Activated CD8-positive, alpha-beta memory T cell treated with anti-CD3 and anti-CD28 coated beads for 36 hours (primary cell): ENCODE measurements around the gene TMEM164. TPM values are rescaled to one million over a fixed set of nuclear protein-coding genes. Genes with fewer than 3 reads are reported as not detected.
"Not testable (repeated sequence)": the region's sequence is repeated elsewhere in the genome, so short reads cannot be mapped to it uniquely, and the experiment has no call there.

Experiments used
- CTCF ChIA-PET: fragments of 350-600 bp; sonication (Branson Sonifier 250); formaldehyde crosslinking; loops from one replicate; lab custom pipeline; 2021; ENCODE audit warnings: antibody characterized with exemption; lab: Charles Lee
- POLR2A ChIA-PET: fragments of 350-600 bp; sonication (Branson Sonifier 250); formaldehyde crosslinking; loops from one replicate; lab custom pipeline; 2021; ENCODE audit warnings: antibody characterized with exemption; lab: Charles Lee
- total RNA-seq, 2 experiments: library from RNA; stranded (reverse); gene quantifications; one replicate each; pipeline ENCODE4 v1.2.3, GENCODE V29; 2021

The TMEM164 gene
- 10 to 100 TPM; 11.0 to 13.5 TPM for total RNA-seq

- ChIA-PET POLR2A (no interaction called here), CTCF (interaction anchor here (0.6 to 1.9 kb wide), 2 partner anchors 49 to 144 kb away, joined by 3 to 6 read pairs; no protein-coding TSS in a partner anchor)
Observed at GRCh38 chrX:110002300-110003166, at the start of gene TMEM164. TSS of gene TMEM164 (plus strand) at chrX:110003114. CDS start at chrX:110003775, 661 bp downstream.

DNA sequence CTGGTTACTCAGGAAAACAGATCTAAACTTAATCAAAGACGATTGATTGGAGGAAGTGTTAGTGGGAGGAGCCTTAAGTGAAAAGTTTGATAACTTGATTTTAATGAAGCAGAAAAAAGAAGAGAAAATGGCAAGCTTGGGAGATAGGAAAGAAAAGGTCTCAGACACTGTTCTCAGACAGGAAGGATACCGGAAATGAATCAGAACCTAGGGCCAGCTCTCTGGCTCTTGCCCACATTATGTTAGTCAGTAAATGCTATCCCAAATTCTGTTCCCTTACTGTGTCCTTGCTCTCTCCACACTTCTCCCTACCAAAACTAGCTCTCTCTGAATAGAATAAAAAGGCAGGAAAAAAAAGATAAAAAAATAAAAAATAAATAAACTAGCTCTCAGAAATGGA is 48.6 kb upstream of the TMEM164 start:
- CTCF ChIA-PET = no interaction called here
- POLR2A ChIA-PET = no interaction called here

DNA sequence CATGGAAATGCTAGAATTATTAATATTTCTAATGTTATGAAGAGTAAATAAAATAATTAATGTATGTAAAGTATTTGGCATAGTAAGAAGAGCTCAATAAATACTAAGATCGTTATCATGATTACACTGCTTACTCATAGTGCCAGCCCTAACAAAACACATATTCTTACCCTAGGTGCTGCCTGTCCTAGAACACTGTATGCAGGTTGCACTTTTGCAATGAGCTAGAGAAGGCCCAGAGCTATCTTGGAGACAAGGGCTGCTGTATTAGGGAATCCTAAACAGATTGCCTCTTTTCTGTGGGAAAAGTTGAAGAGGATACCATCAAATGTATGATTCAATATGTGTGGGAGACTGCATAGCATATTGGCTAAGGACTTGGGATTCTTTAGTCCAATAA is 48.0 kb upstream of the TMEM164 start:
- ChIA-PET CTCF (no interaction called here), POLR2A (no interaction called here)

- CTCF ChIA-PET = interaction anchor here (0.6 kb wide), 1 partner anchor 335 kb away, joined by 3 read pairs; no protein-coding TSS in a partner anchor
- POLR2A ChIA-PET = no interaction called here
Observed at GRCh38 chrX:109958266-109958665, 44.6 kb upstream of the TMEM164 start.

GRCh38 chrX:109959356-109959871 is 43.5 kb upstream of the TMEM164 start:
- POLR2A ChIA-PET = no interaction called here
- CTCF ChIA-PET = no interaction called here

DNA sequence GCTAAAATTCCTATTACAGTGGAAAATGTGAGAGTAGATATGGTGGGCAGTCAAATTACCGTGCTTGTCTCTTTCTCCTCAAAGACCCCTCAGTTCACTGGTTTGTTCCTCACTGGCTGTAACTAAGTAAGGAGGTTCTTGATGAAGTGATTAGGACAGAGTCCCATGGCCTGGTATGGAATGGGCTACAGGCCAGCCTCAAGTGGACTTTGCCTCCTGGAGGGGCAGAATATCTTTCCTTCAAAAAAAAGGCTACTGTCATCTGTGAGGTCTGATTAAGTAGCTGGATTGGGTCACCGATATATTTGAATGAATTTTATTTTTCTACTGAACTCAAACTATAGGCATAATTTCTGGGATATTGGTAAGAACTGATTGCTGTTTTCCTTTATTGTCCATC is 38.5 kb upstream of the TMEM164 start:
- POLR2A ChIA-PET = no interaction called here
- CTCF ChIA-PET = no interaction called here

DNA sequence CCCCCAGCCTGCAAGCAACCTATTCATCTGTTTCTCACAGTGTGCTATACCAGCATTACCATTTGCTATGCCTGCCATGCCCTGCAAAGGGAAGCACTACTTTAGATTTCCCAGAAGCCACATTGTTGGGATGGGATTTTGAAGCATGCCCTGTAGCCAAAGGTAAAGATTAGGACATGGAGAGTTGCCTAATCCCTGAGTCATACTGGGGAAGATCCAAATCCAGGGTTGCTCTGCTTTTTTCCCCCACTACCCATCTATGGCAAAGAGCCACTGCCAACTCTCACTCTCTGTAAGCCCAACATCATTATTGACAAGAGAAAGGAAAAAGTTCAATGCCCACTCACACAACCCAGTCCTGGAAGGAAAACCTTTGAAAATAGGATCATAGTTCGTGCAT is 36.7 kb upstream of the TMEM164 start:
- ChIA-PET POLR2A (no interaction called here), CTCF (no interaction called here)

- POLR2A ChIA-PET = no interaction called here
- CTCF ChIA-PET = no interaction called here
Observed at GRCh38 chrX:109967156-109967555, 35.8 kb upstream of the TMEM164 start.

GRCh38 chrX:109970841-109971240 is 32.1 kb upstream of the TMEM164 start:
- CTCF ChIA-PET = not testable (repeated sequence)

DNA sequence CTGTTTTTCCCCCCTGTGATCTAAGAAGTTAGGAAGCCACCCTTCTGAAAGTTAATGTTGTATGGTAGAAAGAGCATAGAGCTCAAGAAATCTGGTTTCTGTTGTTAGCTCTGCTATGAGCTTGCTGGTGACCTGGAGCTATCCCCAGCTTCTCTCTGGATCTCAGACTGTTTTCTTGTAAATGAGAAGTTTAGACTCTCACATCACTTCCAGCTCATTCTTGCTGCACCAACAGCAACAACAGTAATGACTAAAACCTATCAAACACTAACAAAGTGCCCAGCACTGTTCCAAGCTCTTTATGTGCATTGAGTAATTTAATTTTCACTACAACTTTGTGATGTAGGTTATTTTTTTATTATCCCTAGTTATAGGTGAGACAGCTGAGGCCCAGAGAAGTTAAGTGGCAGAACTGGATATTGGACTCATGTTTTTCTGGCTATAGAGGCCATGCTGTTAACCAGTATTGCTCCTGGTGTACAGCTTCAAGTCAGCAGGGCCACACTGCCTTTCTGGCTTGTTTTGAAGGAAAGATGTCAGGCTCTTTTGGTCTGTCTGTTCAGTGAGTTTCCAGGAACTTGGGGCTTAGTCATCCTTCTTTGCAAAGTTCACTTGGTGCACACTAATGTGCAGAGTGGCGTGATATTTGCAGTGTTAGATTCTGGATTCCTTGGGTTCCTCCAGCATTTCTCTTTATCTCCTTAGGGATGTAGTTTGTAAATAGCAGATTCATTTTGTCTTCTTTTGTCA is 27.8 kb upstream of the TMEM164 start:
- ChIA-PET POLR2A (no interaction called here), CTCF (no interaction called here)

More at GRCh38 chrX:109970841-109971240, 32.1 kb upstream of the TMEM164 start:
- POLR2A ChIA-PET = not testable (repeated sequence)

- POLR2A ChIA-PET, CTCF ChIA-PET: not testable (repeated sequence)
Observed at GRCh38 chrX:109985210-109985609, 17.7 kb upstream of the TMEM164 start.

GRCh38 chrX:109987884-109988283 is 15.0 kb upstream of the TMEM164 start:
- ChIA-PET CTCF (no interaction called here), POLR2A (no interaction called here)

DNA sequence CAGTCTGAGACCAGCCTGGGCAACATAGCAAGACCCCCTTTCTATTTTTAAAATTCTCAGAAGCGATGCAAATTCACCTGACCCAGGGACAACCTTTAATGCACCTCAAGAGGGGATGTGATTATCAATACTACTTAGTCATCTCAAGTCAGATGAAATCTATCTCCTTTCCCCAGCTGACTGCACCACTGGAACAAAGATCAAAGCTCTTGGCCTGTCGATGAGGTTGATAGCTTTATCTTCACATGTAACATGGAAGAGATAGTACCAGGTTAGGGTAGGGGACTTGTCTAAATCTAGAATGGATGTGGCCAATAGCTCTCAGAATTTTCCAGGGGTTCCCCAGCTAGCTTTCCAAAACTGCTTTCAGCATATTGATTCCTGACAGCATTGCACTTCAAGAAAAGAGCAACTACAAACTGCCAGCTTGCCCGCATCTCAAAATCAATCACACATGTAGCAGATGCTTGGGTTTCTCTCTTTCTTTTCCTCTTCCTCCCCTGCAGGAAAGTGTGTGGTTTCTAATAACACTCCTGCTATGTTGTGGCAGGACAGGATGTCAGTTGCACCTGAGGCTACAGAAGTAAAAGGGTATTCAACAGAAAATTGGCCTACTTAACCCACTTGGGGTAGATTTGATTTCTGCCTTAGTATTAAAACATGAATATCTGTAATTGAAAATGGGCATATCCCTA is 12.2 kb upstream of the TMEM164 start:
- CTCF ChIA-PET = no interaction called here
- POLR2A ChIA-PET = no interaction called here

DNA sequence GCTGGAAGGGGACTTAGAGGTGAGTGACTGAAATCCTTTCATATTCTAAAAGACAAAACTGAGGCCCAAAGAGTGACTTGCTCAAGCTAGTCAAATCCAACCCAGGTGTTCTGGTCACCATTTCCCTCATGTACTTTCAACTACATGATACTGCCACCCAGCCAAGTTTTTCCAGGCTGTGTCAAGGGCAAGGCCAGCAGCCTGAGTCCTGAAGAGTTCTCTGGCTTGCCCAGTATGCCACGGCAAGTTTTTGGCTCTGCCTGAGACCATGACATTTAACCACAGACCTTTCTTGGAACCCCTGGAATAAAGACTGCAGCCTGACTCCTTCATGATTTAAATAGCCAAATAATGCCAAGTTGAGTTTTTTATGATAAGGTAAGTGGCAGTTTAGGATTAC is 10.7 kb upstream of the TMEM164 start:
- ChIA-PET CTCF (no interaction called here), POLR2A (no interaction called here)

GRCh38 chrX:109995155-109995554 is 7.8 kb upstream of the TMEM164 start:
- ChIA-PET POLR2A (no interaction called here), CTCF (no interaction called here)

DNA sequence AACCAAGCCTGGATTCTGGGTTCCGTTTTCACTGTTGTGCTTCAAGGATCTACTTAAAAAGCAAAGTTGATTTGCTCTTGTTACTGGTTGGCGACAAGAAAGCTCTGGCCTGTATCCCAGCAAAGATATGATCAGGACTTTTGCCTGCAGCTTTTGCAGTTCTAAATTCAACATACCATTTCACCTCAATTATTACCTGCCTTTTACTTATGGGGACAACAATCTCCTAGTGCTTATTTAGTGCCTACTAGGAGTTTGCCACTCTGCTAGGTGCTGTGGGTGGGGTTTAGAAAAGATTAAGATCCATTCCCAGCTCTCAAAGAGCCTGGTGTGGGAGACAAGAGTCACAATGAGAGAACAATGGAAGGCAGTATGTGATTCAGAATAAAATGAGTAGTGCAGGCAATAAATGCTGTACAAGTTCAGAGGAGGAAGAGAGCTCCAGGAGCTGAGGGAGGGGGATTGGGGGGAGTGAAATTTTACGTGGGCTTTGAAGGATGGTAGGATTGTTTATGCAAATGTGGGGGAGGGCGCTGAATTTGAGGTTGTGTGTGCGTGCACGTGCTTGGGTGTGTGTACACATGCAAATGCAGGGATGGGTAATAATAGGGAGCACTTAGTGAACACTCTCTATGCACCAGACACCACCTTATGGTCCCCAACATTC is 5.0 kb upstream of the TMEM164 start:
- ChIA-PET POLR2A (no interaction called here), CTCF (interaction anchor here (0.7 kb wide), 1 partner anchor 71 kb away, joined by 4 read pairs; no protein-coding TSS in a partner anchor)

- CTCF ChIA-PET = no interaction called here
- POLR2A ChIA-PET = no interaction called here
Observed at GRCh38 chrX:110000000-110000399, 2.9 kb upstream of the TMEM164 start.

DNA sequence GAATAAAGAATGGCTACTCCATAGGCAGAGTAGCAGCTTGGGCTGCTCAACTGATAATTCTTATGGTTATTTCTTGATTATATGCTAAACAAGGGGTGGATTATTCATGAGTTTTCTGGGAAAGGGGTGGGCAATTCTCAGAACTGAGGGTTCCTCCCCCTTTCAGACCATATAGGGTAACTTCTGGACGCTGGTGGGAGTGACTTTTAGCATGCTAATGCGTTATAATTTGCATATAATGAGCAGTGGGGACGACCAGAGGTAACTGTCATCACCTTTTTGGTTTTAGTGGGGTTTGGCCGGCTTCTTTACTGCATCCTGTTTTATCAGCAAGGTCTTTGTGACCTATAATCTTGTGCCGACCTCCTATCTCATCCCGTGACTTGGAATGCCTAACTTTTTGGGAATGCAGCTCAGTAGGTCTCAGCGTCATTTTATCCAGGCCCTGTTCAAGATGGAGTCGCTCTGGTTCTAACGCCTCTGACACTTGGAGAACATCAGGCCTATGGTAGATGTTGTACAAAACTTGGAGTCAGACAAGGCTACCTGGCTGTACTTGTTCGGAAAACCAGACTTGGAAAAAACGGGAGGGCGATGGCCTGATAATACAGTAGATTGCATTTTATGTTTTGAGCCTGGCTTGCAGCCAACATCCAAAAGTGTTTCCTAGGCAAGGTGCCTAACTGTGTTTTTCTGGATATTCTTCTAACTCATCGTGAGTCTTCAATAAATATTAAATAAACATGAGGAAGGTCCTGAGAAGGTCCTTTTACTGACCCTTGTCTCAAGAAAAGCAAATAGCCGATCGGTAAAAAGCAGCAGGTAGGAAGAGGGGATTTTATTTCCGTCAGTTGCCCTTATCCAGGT is 1.8 kb upstream of the TMEM164 start:
- POLR2A ChIA-PET = no interaction called here

More for the DNA sequence above, 1.8 kb upstream of the TMEM164 start:
- CTCF ChIA-PET = no interaction called here
